GM19452 (cell line): ENCODE data around the gene PMM2.

Source experiments
- ATAC-seq: cut with Tn5 transposase; IDR thresholded peaks from one replicate; pipeline ENCODE4 v1.9.1; 2021; ENCODE audit not compliant: unreplicated experiment

PMM2 gene

GRCh38 chr16:8885674-8886592 lies 88.3 kb downstream of the PMM2 start:
- no peak for ATAC-seq

- ATAC-seq: no peak
Observed at GRCh38 chr16:8886593-8887430, 89.2 kb downstream of the PMM2 start.

GRCh38 chr16:8887431-8887765 lies 89.8 kb downstream of the PMM2 start:
- no peak for ATAC-seq

- ATAC-seq: no peak
Observed at GRCh38 chr16:8887952-8888560, 90.4 kb downstream of the PMM2 start.

- ATAC-seq: no peak
Observed at GRCh38 chr16:8888951-8889892, 91.6 kb downstream of the PMM2 start.

GRCh38 chr16:8889893-8890548 lies 92.4 kb downstream of the PMM2 start:
- no peak for ATAC-seq

GRCh38 chr16:8890549-8890921 lies 92.9 kb downstream of the PMM2 start:
- ATAC-seq: no peak

- ATAC-seq: peak; percentile 24
Observed at GRCh38 chr16:8892101-8892575, 94.5 kb downstream of the PMM2 start.

- no peak for ATAC-seq
Observed at GRCh38 chr16:8893426-8893825, 95.8 kb downstream of the PMM2 start.

- no peak for ATAC-seq
Observed at GRCh38 chr16:8893976-8894690, 96.5 kb downstream of the PMM2 start.

GRCh38 chr16:8894736-8895334 lies 97.2 kb downstream of the PMM2 start:
- no peak for ATAC-seq

GRCh38 chr16:8898660-8899318 lies 101.2 kb downstream of the PMM2 start:
- ATAC-seq: no peak
